ENCODE measurements around the gene GLIS2.

- no peak for TF ChIP-seq POLR2AphosphoS5 (IDR thresholded peaks at IDR 0.05; ENCODE audit: borderline replicate concordance, low read depth, low read length)
- no peak for TF ChIP-seq EZH2 (IDR thresholded peaks at IDR 0.05)
- TF ChIP-seq FOXP2 (optimal IDR thresholded peaks at IDR 0.05; ENCODE audit: control extremely low read depth, extremely low read length, insufficient read depth) = no peak
These were observed 30.7 kb upstream of the GLIS2 start for GRCh38 chr16:4285167-4285566.
